ENCODE measurements around the gene SRRD. TPM values are rescaled to one million over a fixed set of nuclear protein-coding genes. Genes with fewer than 3 reads are reported as not detected.

Gene SRRD
- total RNA-seq, 1 experiment from 2014 or later: 25.6 TPM

DNA sequence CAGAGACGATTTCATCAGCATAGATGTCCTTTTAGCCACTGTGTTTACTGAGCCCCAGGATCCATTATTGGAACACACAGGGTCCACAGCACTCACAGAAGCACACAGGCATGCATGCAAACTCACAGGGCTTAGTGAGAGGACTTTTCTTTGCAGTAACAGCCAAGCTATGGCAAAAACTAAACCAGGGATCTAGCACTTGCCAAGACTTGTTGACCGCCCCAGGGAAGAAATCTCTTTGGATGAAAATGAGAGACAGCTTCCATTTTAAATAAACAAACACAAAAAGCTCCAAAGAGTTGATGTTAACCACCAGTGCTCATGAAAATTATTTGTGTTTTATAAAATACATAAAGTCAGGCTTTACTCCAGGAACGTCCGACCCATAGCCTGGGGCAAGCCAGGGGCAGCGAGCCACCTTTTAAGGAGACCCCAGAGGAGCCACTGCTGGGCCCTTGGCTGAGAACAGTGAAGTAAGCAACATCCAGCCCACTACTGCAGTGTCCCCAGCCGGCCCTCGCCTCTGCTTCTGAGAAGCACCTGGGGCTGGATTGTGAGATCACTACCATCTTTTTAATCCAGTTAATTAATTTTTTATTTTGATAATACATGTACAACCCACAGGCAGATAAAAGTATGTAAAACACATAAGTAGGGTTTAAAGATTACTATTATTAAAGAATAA, 50.6 kb downstream of the SRRD start:
- no TSS peak for BruUV-seq (replicated peaks)
- CTCF ChIA-PET: no interaction called here
- H3K27ac Mint-ChIP-seq (ENCODE audit: unreplicated experiment): no peak overlapping the region

GRCh38 chr22:26534874-26535602, 51.4 kb downstream of the SRRD start:
- Mint-ChIP-seq H3K4me1 (ENCODE audit: low read depth, unreplicated experiment) (no peaks in the 10 kb centered on the region), H3K36me3 (ENCODE audit: insufficient read depth, unreplicated experiment) (peaks cover 6% of the 10 kb centered on the region), H3K4me3 (ENCODE audit: low read depth, unreplicated experiment) (no peak overlapping the region), H3K9me3 (ENCODE audit: low read depth, unreplicated experiment) (no peaks in the 10 kb centered on the region), H3K27me3 (ENCODE audit: unreplicated experiment) (no peaks in the 10 kb centered on the region), H3K27ac (ENCODE audit: unreplicated experiment) (no peak overlapping the region)
- intact Hi-C loops (cut with micrococcal nuclease; ENCODE audit: unreplicated experiment): no loop called here
- no TSS peak for BruUV-seq (replicated peaks)
- CTCF ChIA-PET: no interaction called here
- TF ChIP-seq, protein P1, sequence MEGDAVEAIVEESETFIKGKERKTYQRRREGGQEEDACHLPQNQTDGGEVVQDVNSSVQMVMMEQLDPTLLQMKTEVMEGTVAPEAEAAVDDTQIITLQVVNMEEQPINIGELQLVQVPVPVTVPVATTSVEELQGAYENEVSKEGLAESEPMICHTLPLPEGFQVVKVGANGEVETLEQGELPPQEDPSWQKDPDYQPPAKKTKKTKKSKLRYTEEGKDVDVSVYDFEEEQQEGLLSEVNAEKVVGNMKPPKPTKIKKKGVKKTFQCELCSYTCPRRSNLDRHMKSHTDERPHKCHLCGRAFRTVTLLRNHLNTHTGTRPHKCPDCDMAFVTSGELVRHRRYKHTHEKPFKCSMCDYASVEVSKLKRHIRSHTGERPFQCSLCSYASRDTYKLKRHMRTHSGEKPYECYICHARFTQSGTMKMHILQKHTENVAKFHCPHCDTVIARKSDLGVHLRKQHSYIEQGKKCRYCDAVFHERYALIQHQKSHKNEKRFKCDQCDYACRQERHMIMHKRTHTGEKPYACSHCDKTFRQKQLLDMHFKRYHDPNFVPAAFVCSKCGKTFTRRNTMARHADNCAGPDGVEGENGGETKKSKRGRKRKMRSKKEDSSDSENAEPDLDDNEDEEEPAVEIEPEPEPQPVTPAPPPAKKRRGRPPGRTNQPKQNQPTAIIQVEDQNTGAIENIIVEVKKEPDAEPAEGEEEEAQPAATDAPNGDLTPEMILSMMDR (IDR thresholded peaks at IDR 0.05; ENCODE audit: unreplicated experiment): no peak
- DNase-seq: no peak

More for the DNA sequence above, 50.6 kb downstream of the SRRD start:
- TF ChIP-seq, protein P1 (IDR thresholded peaks at IDR 0.05; ENCODE audit: unreplicated experiment): no peak
- Mint-ChIP-seq H3K36me3 (ENCODE audit: insufficient read depth, unreplicated experiment) (peaks cover 6% of the 10 kb centered on the region), H3K27me3 (ENCODE audit: unreplicated experiment) (no peaks in the 10 kb centered on the region), H3K9me3 (ENCODE audit: low read depth, unreplicated experiment) (no peaks in the 10 kb centered on the region), H3K4me3 (ENCODE audit: low read depth, unreplicated experiment) (no peak overlapping the region), H3K4me1 (ENCODE audit: low read depth, unreplicated experiment) (no peaks in the 10 kb centered on the region)
- intact Hi-C loops (cut with micrococcal nuclease; ENCODE audit: unreplicated experiment): no loop called here
- DNase-seq: no peak

DNA sequence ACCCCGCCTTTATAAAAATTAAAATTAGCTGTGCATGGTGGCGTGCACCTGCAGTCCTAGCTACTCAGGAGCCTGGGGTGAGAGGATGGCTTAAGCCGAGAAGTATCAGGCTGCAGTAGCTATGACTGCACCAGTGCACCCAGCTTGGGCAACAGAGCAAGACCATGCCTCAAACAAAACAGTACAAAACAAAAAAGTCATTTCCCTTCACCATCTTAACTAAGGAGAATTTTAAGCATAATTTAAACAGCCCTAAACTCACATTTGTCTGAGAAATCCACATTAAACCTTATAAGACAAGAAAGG, 51.9 kb downstream of the SRRD start:
- Mint-ChIP-seq H3K27ac (ENCODE audit: unreplicated experiment) (no peak overlapping the region), H3K27me3 (ENCODE audit: unreplicated experiment) (no peaks in the 10 kb centered on the region), H3K9me3 (ENCODE audit: low read depth, unreplicated experiment) (no peaks in the 10 kb centered on the region), H3K4me1 (ENCODE audit: low read depth, unreplicated experiment) (no peaks in the 10 kb centered on the region), H3K36me3 (ENCODE audit: insufficient read depth, unreplicated experiment) (peaks cover 6% of the 10 kb centered on the region), H3K4me3 (ENCODE audit: low read depth, unreplicated experiment) (no peak overlapping the region)
- BruUV-seq (replicated peaks): no TSS peak
- TF ChIP-seq, protein P1 (IDR thresholded peaks at IDR 0.05; ENCODE audit: unreplicated experiment): no peak
- CTCF ChIA-PET: no interaction called here
- intact Hi-C loops (cut with micrococcal nuclease; ENCODE audit: unreplicated experiment): no loop called here
- no peak for DNase-seq

DNA sequence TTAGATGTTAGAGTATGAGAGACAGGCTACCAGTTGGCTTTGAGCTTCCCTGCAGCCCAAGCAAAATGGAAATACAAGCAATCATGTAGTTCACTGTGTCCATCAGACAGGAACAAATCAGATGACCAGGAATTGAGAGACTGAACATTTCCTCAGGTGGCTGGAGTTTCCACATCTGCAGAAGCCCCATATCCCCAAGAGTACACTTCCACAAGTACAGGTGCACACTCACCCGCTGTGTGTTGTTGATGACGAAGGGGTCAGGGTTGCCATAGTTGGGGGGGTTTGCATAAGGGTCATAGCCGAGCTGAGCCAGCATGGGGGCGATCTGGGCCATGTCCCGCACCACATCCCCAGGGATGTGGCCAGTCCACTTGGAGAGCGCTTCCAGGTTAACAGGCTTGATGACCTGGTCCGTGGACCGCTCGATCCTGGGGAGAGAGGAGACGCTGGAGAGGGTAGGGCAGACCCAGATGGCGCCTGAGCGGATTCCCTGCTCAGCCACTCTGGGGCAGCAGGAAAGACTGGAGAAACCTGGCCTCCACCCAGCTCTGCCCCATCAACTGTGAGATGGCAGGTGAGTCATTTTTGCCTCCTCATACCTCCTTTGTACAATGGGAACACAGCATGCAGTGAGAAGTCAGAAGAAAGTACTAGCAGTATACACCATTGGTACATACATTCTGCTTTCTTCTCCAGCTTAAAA, 52.5 kb downstream of the SRRD start:
- Mint-ChIP-seq H3K4me3 (ENCODE audit: low read depth, unreplicated experiment) (no peak overlapping the region), H3K36me3 (ENCODE audit: insufficient read depth, unreplicated experiment) (peaks cover 6% of the 10 kb centered on the region), H3K27me3 (ENCODE audit: unreplicated experiment) (no peaks in the 10 kb centered on the region), H3K9me3 (ENCODE audit: low read depth, unreplicated experiment) (no peaks in the 10 kb centered on the region), H3K4me1 (ENCODE audit: low read depth, unreplicated experiment) (no peaks in the 10 kb centered on the region), H3K27ac (ENCODE audit: unreplicated experiment) (no peak overlapping the region)
- intact Hi-C loops (cut with micrococcal nuclease; ENCODE audit: unreplicated experiment): no loop called here
- DNase-seq: no peak
- TF ChIP-seq, protein P1 (IDR thresholded peaks at IDR 0.05; ENCODE audit: unreplicated experiment): no peak
- no TSS peak for BruUV-seq (replicated peaks)
- CTCF ChIA-PET: no interaction called here
